Nucleus accumbens (tissue), 56 donors: Measurements from ENCODE around the gene NUP42.
"Not testable (repeated sequence)": the region's sequence is repeated elsewhere in the genome, so short reads cannot be mapped to it uniquely, and the experiment has no call there.

Source experiments
- DNase-seq, 56 donors: peaks; one replicate each; lab custom pipeline; 2025; lab: John Stamatoyannopoulos, UW

Gene NUP42

GRCh38 chr7:23200331-23200730, 18.5 kb downstream of the NUP42 start:
- DNase-seq: no peak

GRCh38 chr7:23204241-23204640, 22.4 kb downstream of the NUP42 start:
- DNase-seq: no peak

- no peak for DNase-seq
Observed at GRCh38 chr7:23205577-23205908, 23.7 kb downstream of the NUP42 start.

- peak in 3 of 56 donors; percentile 12 to 24 (median 13) for DNase-seq
Observed at GRCh38 chr7:23205909-23206767, 24.3 kb downstream of the NUP42 start.

GRCh38 chr7:23207021-23207420, 25.2 kb downstream of the NUP42 start:
- DNase-seq: no peak

- no peak for DNase-seq
Observed at GRCh38 chr7:23207884-23208283, 26.0 kb downstream of the NUP42 start.

GRCh38 chr7:23208316-23208715, 26.5 kb downstream of the NUP42 start:
- no peak for DNase-seq

GRCh38 chr7:23210506-23210905, 28.7 kb downstream of the NUP42 start:
- no peak for DNase-seq

- DNase-seq: no peak
Observed at GRCh38 chr7:23211589-23211988, 29.7 kb downstream of the NUP42 start.

GRCh38 chr7:23212395-23212794, 30.5 kb downstream of the NUP42 start:
- DNase-seq: no peak

GRCh38 chr7:23212841-23213240, 31.0 kb downstream of the NUP42 start:
- DNase-seq: no peak

GRCh38 chr7:23213755-23214154, 31.9 kb downstream of the NUP42 start:
- DNase-seq: no peak

- DNase-seq: no peak
Observed at GRCh38 chr7:23214423-23214822, 32.6 kb downstream of the NUP42 start.

- no peak for DNase-seq
Observed at GRCh38 chr7:23214938-23215337, 33.1 kb downstream of the NUP42 start.

- DNase-seq: peak in 27 of 56 donors; percentile 11 to 63 (median 25)
Observed at GRCh38 chr7:23216021-23216420, 34.2 kb downstream of the NUP42 start.

GRCh38 chr7:23218196-23218595, 36.3 kb downstream of the NUP42 start:
- no peak for DNase-seq

GRCh38 chr7:23220690-23221305, 39.0 kb downstream of the NUP42 start:
- no peak for DNase-seq

GRCh38 chr7:23222439-23223030, 40.7 kb downstream of the NUP42 start:
- no peak for DNase-seq

- DNase-seq: not testable (repeated sequence)
Observed at GRCh38 chr7:23224364-23224763, 42.5 kb downstream of the NUP42 start.

- peak in 5 of 56 donors; percentile 9 to 35 (median 16) for DNase-seq
Observed at GRCh38 chr7:23226844-23227450, 45.1 kb downstream of the NUP42 start.

GRCh38 chr7:23228412-23228811, 46.6 kb downstream of the NUP42 start:
- no peak for DNase-seq
